ENCODE data around the gene VGF.
A peak's percentile ranks its signal among the peaks of the same experiment; 100 is the strongest.

The VGF gene

GRCh38 chr7:101179117-101179516, 13.7 kb upstream of the VGF start:
- H3K36me3 Mint-ChIP-seq (ENCODE audit: insufficient read depth) = peaks cover 2% of the 10 kb centered on the region
- peak overlapping the region; percentile 16 for H3K4me3 Mint-ChIP-seq
- ATAC-seq (replicated peaks; ENCODE audit: extremely low read depth, poor library complexity, severe bottlenecking) = no peak
- DNase-seq (ENCODE audit: low spot score in 2 of 2) = no peak
- H3K4me1 Mint-ChIP-seq = peaks cover 22% of the 10 kb centered on the region
- H3K27me3 Mint-ChIP-seq = peaks cover 82% of the 10 kb centered on the region
- H3K27ac Mint-ChIP-seq (ENCODE audit: low read depth) = no peak overlapping the region
- no peaks in the 10 kb centered on the region for H3K9me3 Mint-ChIP-seq

- Mint-ChIP-seq H3K4me1 (peaks cover 33% of the 10 kb centered on the region), H3K36me3 (ENCODE audit: insufficient read depth) (peaks cover 2% of the 10 kb centered on the region), H3K27ac (ENCODE audit: low read depth) (no peak overlapping the region), H3K9me3 (no peaks in the 10 kb centered on the region), H3K4me3 (no peak overlapping the region), H3K27me3 (peaks cover 93% of the 10 kb centered on the region)
- DNase-seq (ENCODE audit: low spot score in 2 of 2) (no peak), ATAC-seq (replicated peaks; ENCODE audit: extremely low read depth, poor library complexity, severe bottlenecking) (no peak)
Observed at GRCh38 chr7:101177644-101178043, 12.3 kb upstream of the VGF start.

GRCh38 chr7:101175664-101176063, 10.3 kb upstream of the VGF start:
- Mint-ChIP-seq H3K27ac (ENCODE audit: low read depth) (no peak overlapping the region), H3K4me3 (no peak overlapping the region)

GRCh38 chr7:101174322-101174854, 9.0 kb upstream of the VGF start:
- Mint-ChIP-seq H3K4me1 (peaks cover 47% of the 10 kb centered on the region), H3K27me3 (peaks cover 98% of the 10 kb centered on the region), H3K27ac (ENCODE audit: low read depth) (no peak overlapping the region), H3K9me3 (no peaks in the 10 kb centered on the region), H3K4me3 (peak overlapping the region; percentile 43), H3K36me3 (ENCODE audit: insufficient read depth) (peaks cover 14% of the 10 kb centered on the region)
- ATAC-seq (replicated peaks; ENCODE audit: extremely low read depth, poor library complexity, severe bottlenecking) (no peak), DNase-seq (ENCODE audit: low spot score in 2 of 2) (no peak)

More at GRCh38 chr7:101175664-101176063, 10.3 kb upstream of the VGF start:
- Mint-ChIP-seq H3K36me3 (ENCODE audit: insufficient read depth) (peaks cover 13% of the 10 kb centered on the region), H3K9me3 (no peaks in the 10 kb centered on the region), H3K4me1 (peaks cover 42% of the 10 kb centered on the region), H3K27me3 (peaks cover 97% of the 10 kb centered on the region)
- no peak for ATAC-seq (replicated peaks; ENCODE audit: extremely low read depth, poor library complexity, severe bottlenecking)
- DNase-seq (ENCODE audit: low spot score in 2 of 2) = no peak

- Mint-ChIP-seq H3K4me3 (peak overlapping the region; percentile 43), H3K27ac (ENCODE audit: low read depth) (peak overlapping the region; percentile 58), H3K4me1 (peaks cover 45% of the 10 kb centered on the region), H3K36me3 (ENCODE audit: insufficient read depth) (peaks cover 16% of the 10 kb centered on the region), H3K27me3 (peaks cover 98% of the 10 kb centered on the region), H3K9me3 (no peaks in the 10 kb centered on the region)
- peak; percentile 52 for ATAC-seq (replicated peaks; ENCODE audit: extremely low read depth, poor library complexity, severe bottlenecking)
- DNase-seq (ENCODE audit: low spot score in 2 of 2) = peak; percentile 44 to 58
Observed at GRCh38 chr7:101173752-101174244, 8.4 kb upstream of the VGF start.

GRCh38 chr7:101172854-101173751, 7.7 kb upstream of the VGF start:
- H3K27ac Mint-ChIP-seq (ENCODE audit: low read depth) = no peak overlapping the region
- no peak for ATAC-seq (replicated peaks; ENCODE audit: extremely low read depth, poor library complexity, severe bottlenecking)

GRCh38 chr7:101172005-101172853, 6.9 kb upstream of the VGF start:
- H3K9me3 Mint-ChIP-seq = no peaks in the 10 kb centered on the region
- H3K27ac Mint-ChIP-seq (ENCODE audit: low read depth) = peak overlapping the region; percentile 73
- H3K36me3 Mint-ChIP-seq (ENCODE audit: insufficient read depth) = peaks cover 19% of the 10 kb centered on the region
- DNase-seq (ENCODE audit: low spot score in 2 of 2) (no peak), ATAC-seq (replicated peaks; ENCODE audit: extremely low read depth, poor library complexity, severe bottlenecking) (no peak)
- H3K4me3 Mint-ChIP-seq = peak overlapping the region; percentile 43
- H3K4me1 Mint-ChIP-seq = peaks cover 52% of the 10 kb centered on the region
- peaks cover 100% of the 10 kb centered on the region for H3K27me3 Mint-ChIP-seq

More at GRCh38 chr7:101172854-101173751, 7.7 kb upstream of the VGF start:
- peak overlapping the region; percentile 43 for H3K4me3 Mint-ChIP-seq
- no peak for DNase-seq (ENCODE audit: low spot score in 2 of 2)
- H3K36me3 Mint-ChIP-seq (ENCODE audit: insufficient read depth) = peaks cover 18% of the 10 kb centered on the region
- H3K4me1 Mint-ChIP-seq = peaks cover 52% of the 10 kb centered on the region
- H3K27me3 Mint-ChIP-seq = peaks cover 100% of the 10 kb centered on the region
- H3K9me3 Mint-ChIP-seq = no peaks in the 10 kb centered on the region

- H3K36me3 Mint-ChIP-seq (ENCODE audit: insufficient read depth) = peaks cover 19% of the 10 kb centered on the region
- DNase-seq (ENCODE audit: low spot score in 2 of 2) = no peak
- no peaks in the 10 kb centered on the region for H3K9me3 Mint-ChIP-seq
- H3K4me1 Mint-ChIP-seq = peaks cover 52% of the 10 kb centered on the region
- ATAC-seq (replicated peaks; ENCODE audit: extremely low read depth, poor library complexity, severe bottlenecking) = no peak
- peak overlapping the region; percentile 73 for H3K27ac Mint-ChIP-seq (ENCODE audit: low read depth)
- peak overlapping the region; percentile 43 for H3K4me3 Mint-ChIP-seq
- H3K27me3 Mint-ChIP-seq = peaks cover 100% of the 10 kb centered on the region
Observed at GRCh38 chr7:101171442-101171837, 6.1 kb upstream of the VGF start.

- ATAC-seq (replicated peaks; ENCODE audit: extremely low read depth, poor library complexity, severe bottlenecking) (peak; percentile 40), DNase-seq (ENCODE audit: low spot score in 2 of 2) (no peak)
- H3K4me1 Mint-ChIP-seq = peaks cover 57% of the 10 kb centered on the region
- peak overlapping the region; percentile 43 for H3K4me3 Mint-ChIP-seq
- peaks cover 100% of the 10 kb centered on the region for H3K27me3 Mint-ChIP-seq
- peak overlapping the region; percentile 73 for H3K27ac Mint-ChIP-seq (ENCODE audit: low read depth)
- peaks cover 19% of the 10 kb centered on the region for H3K36me3 Mint-ChIP-seq (ENCODE audit: insufficient read depth)
- no peaks in the 10 kb centered on the region for H3K9me3 Mint-ChIP-seq
Observed at GRCh38 chr7:101170617-101171441, 5.5 kb upstream of the VGF start.

GRCh38 chr7:101169838-101170551, 4.6 kb upstream of the VGF start:
- DNase-seq (ENCODE audit: low spot score in 2 of 2) (peak; percentile 68 to 83), ATAC-seq (replicated peaks; ENCODE audit: extremely low read depth, poor library complexity, severe bottlenecking) (peak; percentile 34)
- Mint-ChIP-seq H3K27ac (ENCODE audit: low read depth) (no peak overlapping the region), H3K36me3 (ENCODE audit: insufficient read depth) (peaks cover 24% of the 10 kb centered on the region), H3K4me3 (peak overlapping the region; percentile 43), H3K9me3 (no peaks in the 10 kb centered on the region), H3K27me3 (peaks cover 100% of the 10 kb centered on the region), H3K4me1 (peaks cover 63% of the 10 kb centered on the region)

GRCh38 chr7:101169110-101169837, 3.9 kb upstream of the VGF start:
- no peak overlapping the region for H3K27ac Mint-ChIP-seq (ENCODE audit: low read depth)
- H3K27me3 Mint-ChIP-seq = peaks cover 96% of the 10 kb centered on the region
- peaks cover 28% of the 10 kb centered on the region for H3K36me3 Mint-ChIP-seq (ENCODE audit: insufficient read depth)
- H3K9me3 Mint-ChIP-seq = no peaks in the 10 kb centered on the region
- ATAC-seq (replicated peaks; ENCODE audit: extremely low read depth, poor library complexity, severe bottlenecking) = no peak
- H3K4me1 Mint-ChIP-seq = peaks cover 61% of the 10 kb centered on the region
- no peak overlapping the region for H3K4me3 Mint-ChIP-seq
- no peak for DNase-seq (ENCODE audit: low spot score in 2 of 2)

All from central memory CD8-positive, alpha-beta T cell (primary cell).